Sciatic nerve (tissue), 2 donors: ENCODE measurements around the gene ATP8B2. TPM values are rescaled to one million over a fixed set of nuclear protein-coding genes. Genes with fewer than 3 reads are reported as not detected.
"Not testable (repeated sequence)": the region's sequence is repeated elsewhere in the genome, so short reads cannot be mapped to it uniquely, and the experiment has no call there.

Experiments
- ATAC-seq: fragments of 200-7000 bp; cut with Tn5 transposase; one replicate; pipeline ENCODE4 v1.9.1; 2020; ENCODE audit warnings: mild to moderate bottlenecking, moderate library complexity
- DNase-seq: peaks from one replicate; pipeline ENCODE4 v3.0.0-alpha.2; 2020; ENCODE audit warnings: low spot score
- intact Hi-C: fragments of 100-400 bp; cut with DNase I; formaldehyde crosslinking; loops from one replicate; pipeline ENCODE4 v1.14.2; 2022
- total RNA-seq: library from RNA; stranded (reverse); fragmentation: NEBNext Ultra II Directional; extraction: Animal tissue kit (Norgen Biotek cat#: 25700); gene quantifications from one replicate; pipeline ENCODE4 v1.2.1, GENCODE V29; 2021
- donor health status: DM: no; HTN: no; CAD: no.
- donor health status: DM: no; HTN: no; CAD: no.

The ATP8B2 gene
- total RNA-seq, 1 donor from 2014 or later = 78.3 TPM

GRCh38 chr1:154373777-154374357 lies 48.5 kb downstream of the ATP8B2 start:
- ATAC-seq, intact Hi-C loops, DNase-seq: not testable (repeated sequence)

GRCh38 chr1:154379301-154379700 lies 54.0 kb downstream of the ATP8B2 start:
- intact Hi-C loops = no loop called here

GRCh38 chr1:154384650-154385489 lies 59.5 kb downstream of the ATP8B2 start:
- intact Hi-C loops = no loop called here
- ATAC-seq (no peak), DNase-seq (no peak)

More at GRCh38 chr1:154379301-154379700, 54.0 kb downstream of the ATP8B2 start:
- DNase-seq (no peak), ATAC-seq (no peak)

DNA sequence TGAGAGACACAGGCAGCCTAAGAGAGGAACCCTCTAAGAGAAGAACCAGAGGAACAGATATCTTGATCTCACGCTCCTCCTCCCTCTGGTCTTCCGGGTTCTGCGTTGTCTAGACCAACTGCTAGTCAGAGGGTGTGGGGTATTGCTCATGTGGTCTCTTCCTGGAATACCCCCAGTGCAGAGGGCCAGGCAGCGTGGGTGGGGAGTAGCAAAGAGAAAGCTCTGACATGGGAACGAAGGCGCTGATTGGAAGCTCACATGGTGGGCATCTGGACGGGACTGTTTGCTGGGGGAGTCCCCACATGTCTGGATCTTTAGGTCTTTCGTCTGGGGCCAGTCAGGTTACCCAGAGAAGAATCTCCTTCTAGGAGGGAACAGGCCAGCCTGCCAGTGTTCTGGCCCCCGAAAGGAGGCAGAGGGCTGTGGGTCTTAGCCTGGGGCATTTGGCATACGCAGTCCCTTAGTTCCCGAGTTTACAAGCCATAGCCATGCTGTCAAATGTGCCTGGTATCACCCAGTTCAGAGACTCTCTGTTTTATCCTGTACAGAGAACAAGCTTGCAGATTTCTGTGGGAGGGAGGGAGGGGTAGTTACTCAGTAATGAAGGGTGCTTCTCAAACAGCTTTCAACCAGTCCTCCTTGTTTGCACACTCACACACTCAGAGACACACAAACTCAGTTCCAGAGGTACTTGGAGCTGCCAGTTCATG lies 61.5 kb downstream of the ATP8B2 start:
- ATAC-seq = no peak
- intact Hi-C loops = no loop called here
- DNase-seq = no peak

DNA sequence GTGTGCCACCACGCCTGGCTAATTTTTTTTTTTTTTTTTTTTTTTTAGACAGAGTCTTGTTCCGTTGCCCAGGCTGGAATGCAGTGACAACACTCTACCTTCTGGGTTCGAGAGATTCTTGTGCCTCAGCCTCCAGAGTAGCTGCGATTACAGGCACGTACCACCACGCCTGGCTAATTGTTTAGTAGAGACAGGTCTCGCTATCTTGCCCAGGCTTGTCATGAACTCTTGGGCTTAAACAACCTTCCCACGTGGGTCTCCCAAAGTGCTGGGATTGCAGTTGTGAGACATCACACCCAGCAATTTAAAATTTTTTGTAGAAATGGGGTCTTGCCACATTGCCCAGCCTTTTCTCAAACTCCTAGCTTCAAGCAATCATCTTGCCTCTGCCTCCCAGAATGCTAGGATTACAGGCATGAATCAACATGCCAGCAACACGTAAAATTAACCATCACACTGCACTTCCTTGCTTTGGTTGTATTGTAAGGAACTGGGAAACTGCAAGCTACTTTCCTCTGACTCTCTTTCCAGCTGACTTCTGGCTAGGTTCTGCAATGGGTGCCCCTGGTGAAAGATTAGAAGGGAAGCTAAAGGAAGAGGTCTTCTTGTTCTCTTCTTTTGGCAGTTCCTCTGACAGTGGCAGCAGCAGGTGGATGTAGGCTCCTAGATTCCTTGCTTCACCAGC lies 65.9 kb downstream of the ATP8B2 start:
- intact Hi-C loops = no loop called here
- DNase-seq (no peak), ATAC-seq (no peak)

- intact Hi-C loops = no loop called here
- ATAC-seq (no peak), DNase-seq (no peak)
Measured at GRCh38 chr1:154398141-154398540, 72.8 kb downstream of the ATP8B2 start.

DNA sequence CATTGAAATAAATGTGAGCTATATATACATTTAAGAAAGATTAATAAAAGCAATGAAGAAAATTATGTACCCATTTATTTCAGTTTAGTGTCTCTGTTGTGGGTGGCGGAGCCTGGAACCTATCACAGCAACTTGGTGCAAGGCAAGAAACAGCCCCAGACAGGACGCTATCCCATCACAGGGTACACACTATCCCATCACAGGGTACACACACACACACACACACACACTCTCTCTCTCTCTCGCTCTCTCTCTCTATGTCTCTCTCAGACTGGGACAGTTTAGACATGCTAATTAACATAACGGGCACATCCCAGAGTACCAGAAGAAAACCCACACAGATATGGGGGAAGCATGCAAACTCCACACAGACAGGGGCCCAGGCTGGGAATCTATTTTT lies 73.4 kb downstream of the ATP8B2 start:
- DNase-seq = no peak
- intact Hi-C loops = no loop called here
- ATAC-seq = no peak

DNA sequence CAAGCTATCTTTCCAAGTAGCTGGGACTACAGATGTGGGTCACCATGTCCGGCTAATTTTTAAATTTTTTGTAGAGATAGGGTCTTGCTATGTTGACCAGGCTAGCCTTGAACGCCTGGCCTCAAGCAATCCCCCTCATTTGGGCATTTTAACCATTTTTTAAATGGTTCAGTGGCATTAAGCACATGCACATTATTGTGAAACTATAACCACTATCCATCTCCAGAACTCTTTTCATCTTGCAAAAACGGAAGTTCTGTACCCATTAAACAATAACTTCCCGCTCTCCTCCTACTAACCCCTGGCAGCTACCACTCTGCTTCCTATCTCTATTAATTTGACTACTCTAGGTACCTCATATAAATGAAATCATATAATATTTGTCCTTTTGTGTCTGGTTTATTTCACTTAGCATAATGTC lies 75.1 kb downstream of the ATP8B2 start:
- intact Hi-C loops = no loop called here

More for the DNA sequence above, 75.1 kb downstream of the ATP8B2 start:
- no peak for DNase-seq
- no peak for ATAC-seq

Other genes with a start within 250 kb of the ATP8B2 start
- gene NUP210L, start 170.5 kb upstream of the ATP8B2 start, total RNA-seq = 0.18 TPM
- 229 TPM for gene TPM3, start 133.4 kb upstream of the ATP8B2 start, total RNA-seq
- not detected for gene CFAP141, start 119.2 kb upstream of the ATP8B2 start, total RNA-seq
- gene UBAP2L, start 104.6 kb upstream of the ATP8B2 start, total RNA-seq = 142 TPM
- gene HAX1, start 52.9 kb upstream of the ATP8B2 start, total RNA-seq = 59.9 TPM
- not detected for gene AQP10, start 4.4 kb upstream of the ATP8B2 start, total RNA-seq
- 26.6 TPM for gene IL6R, start 79.8 kb downstream of the ATP8B2 start, total RNA-seq
- gene TDRD10, start 176.7 kb downstream of the ATP8B2 start, total RNA-seq = 11.7 TPM
- gene SHE, start 176.9 kb downstream of the ATP8B2 start, total RNA-seq = 30.5 TPM
- gene UBE2Q1, start 233.1 kb downstream of the ATP8B2 start, total RNA-seq = 67.4 TPM
- 0.18 TPM for gene CHRNB2, start 242.3 kb downstream of the ATP8B2 start, total RNA-seq